22Rv1 (cell line): ENCODE measurements around the gene SLC35F1.

ENCODE experiments used
- ZFX ChIP-seq: fragments of 450-650 bp; IDR thresholded peaks from 2 replicates; pipeline ENCODE4 v1.6.1; 2017; ENCODE audit warnings: antibody characterized with exemption, borderline replicate concordance
- TF ChIP-seq, protein P1 (sequence below): fragments of 450-650 bp; IDR thresholded peaks from 2 replicates; pipeline ENCODE4 v1.5.1; 2017; ENCODE audit warnings: mild to moderate bottlenecking

DNA sequence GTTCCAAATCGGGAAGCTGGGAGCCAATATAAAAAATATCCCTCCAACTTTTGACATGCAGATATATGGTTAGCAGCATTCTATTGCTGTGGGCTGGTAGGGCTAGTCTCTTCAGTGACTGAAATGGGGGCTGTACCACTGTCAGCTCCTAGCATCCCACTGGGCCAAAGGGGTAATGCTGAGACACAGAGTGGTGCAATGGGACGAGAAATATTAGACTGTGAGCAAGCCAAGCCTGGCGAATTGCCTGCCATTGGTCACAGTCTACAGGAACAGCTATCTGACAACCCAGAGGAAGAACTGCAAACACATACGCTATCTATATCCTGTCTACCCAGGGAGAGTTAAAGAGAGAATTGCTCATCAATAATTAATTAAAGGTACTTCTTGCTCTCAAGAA lies 3.5 kb downstream of the SLC35F1 start:
- TF ChIP-seq, protein P1, sequence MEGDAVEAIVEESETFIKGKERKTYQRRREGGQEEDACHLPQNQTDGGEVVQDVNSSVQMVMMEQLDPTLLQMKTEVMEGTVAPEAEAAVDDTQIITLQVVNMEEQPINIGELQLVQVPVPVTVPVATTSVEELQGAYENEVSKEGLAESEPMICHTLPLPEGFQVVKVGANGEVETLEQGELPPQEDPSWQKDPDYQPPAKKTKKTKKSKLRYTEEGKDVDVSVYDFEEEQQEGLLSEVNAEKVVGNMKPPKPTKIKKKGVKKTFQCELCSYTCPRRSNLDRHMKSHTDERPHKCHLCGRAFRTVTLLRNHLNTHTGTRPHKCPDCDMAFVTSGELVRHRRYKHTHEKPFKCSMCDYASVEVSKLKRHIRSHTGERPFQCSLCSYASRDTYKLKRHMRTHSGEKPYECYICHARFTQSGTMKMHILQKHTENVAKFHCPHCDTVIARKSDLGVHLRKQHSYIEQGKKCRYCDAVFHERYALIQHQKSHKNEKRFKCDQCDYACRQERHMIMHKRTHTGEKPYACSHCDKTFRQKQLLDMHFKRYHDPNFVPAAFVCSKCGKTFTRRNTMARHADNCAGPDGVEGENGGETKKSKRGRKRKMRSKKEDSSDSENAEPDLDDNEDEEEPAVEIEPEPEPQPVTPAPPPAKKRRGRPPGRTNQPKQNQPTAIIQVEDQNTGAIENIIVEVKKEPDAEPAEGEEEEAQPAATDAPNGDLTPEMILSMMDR, result no peak
- no peak for TF ChIP-seq ZFX
